CD1c-positive myeloid dendritic cell (primary cell): ENCODE data around the gene NACA.
"Not testable (repeated sequence)": the region's sequence is repeated elsewhere in the genome, so short reads cannot be mapped to it uniquely, and the experiment has no call there.

Experiments used
- DNase-seq: peaks from one replicate; pipeline ENCODE4 v3.0.0-alpha.2; 2016; ENCODE audit errors: extremely low spot score

The NACA gene

GRCh38 chr12:56724701-56724971, 463 bp downstream of the NACA start:
- DNase-seq: no peak

GRCh38 chr12:56723889-56724700, 1.0 kb downstream of the NACA start:
- DNase-seq: peak; percentile 25

- no peak for DNase-seq
Observed at GRCh38 chr12:56723352-56723751, 1.7 kb downstream of the NACA start.

GRCh38 chr12:56722832-56723231, 2.3 kb downstream of the NACA start:
- DNase-seq: peak; percentile 19

GRCh38 chr12:56721721-56722120, 3.4 kb downstream of the NACA start:
- no peak for DNase-seq

GRCh38 chr12:56721216-56721615, 3.9 kb downstream of the NACA start:
- no peak for DNase-seq

- peak; percentile 68 for DNase-seq
Observed at GRCh38 chr12:56720731-56721151, 4.4 kb downstream of the NACA start.

GRCh38 chr12:56719056-56719455, 6.0 kb downstream of the NACA start:
- DNase-seq: no peak

GRCh38 chr12:56718636-56719035, 6.5 kb downstream of the NACA start:
- DNase-seq: no peak

GRCh38 chr12:56718149-56718548, 7.0 kb downstream of the NACA start:
- DNase-seq: no peak

- no peak for DNase-seq
Observed at GRCh38 chr12:56716933-56717880, 7.9 kb downstream of the NACA start.

GRCh38 chr12:56716458-56716857, 8.6 kb downstream of the NACA start:
- DNase-seq: no peak

- no peak for DNase-seq
Observed at GRCh38 chr12:56715798-56716197, 9.3 kb downstream of the NACA start.

- DNase-seq: no peak
Observed at GRCh38 chr12:56714431-56714929, 10.6 kb downstream of the NACA start.

- DNase-seq: no peak
Observed at GRCh38 chr12:56713345-56713744, 11.8 kb downstream of the NACA start.

- no peak for DNase-seq
Observed at GRCh38 chr12:56709759-56710376, 15.2 kb downstream of the NACA start.

GRCh38 chr12:56704522-56704921, 20.6 kb downstream of the NACA start:
- not testable (repeated sequence) for DNase-seq

- peak; percentile 34 for DNase-seq
Observed at GRCh38 chr12:56699020-56699661, 26.0 kb downstream of the NACA start.

GRCh38 chr12:56695327-56696101, 29.6 kb downstream of the NACA start:
- no peak for DNase-seq

GRCh38 chr12:56694161-56694560, 30.9 kb downstream of the NACA start:
- DNase-seq: no peak

GRCh38 chr12:56688846-56689109, 36.3 kb downstream of the NACA start:
- no peak for DNase-seq
